Hematopoietic multipotent progenitor cell treated with erythropoietin and hydrocortisone succinate and interleukin-3 and kit ligand, for 4 days (in vitro differentiated cells): ENCODE measurements around the gene PCSK1N.
"Not testable (repeated sequence)": the region's sequence is repeated elsewhere in the genome, so short reads cannot be mapped to it uniquely, and the experiment has no call there.

Source experiments
- DNase-seq: peaks from one replicate; pipeline ENCODE4 v3.0.0-alpha.2; 2015

Gene PCSK1N

GRCh38 chrX:48819394-48819793, 16.0 kb downstream of the PCSK1N start:
- not testable (repeated sequence) for DNase-seq

- no peak for DNase-seq
Observed at GRCh38 chrX:48818866-48819265, 16.5 kb downstream of the PCSK1N start.

- DNase-seq: no peak
Observed at GRCh38 chrX:48818098-48818497, 17.3 kb downstream of the PCSK1N start.

GRCh38 chrX:48816014-48816810, 19.2 kb downstream of the PCSK1N start:
- DNase-seq: no peak

- no peak for DNase-seq
Observed at GRCh38 chrX:48815266-48815665, 20.1 kb downstream of the PCSK1N start.

- no peak for DNase-seq
Observed at GRCh38 chrX:48814722-48815121, 20.7 kb downstream of the PCSK1N start.

- no peak for DNase-seq
Observed at GRCh38 chrX:48813644-48814043, 21.8 kb downstream of the PCSK1N start.

GRCh38 chrX:48806081-48806480, 29.3 kb downstream of the PCSK1N start:
- no peak for DNase-seq

GRCh38 chrX:48802905-48803200, 32.6 kb downstream of the PCSK1N start:
- DNase-seq: no peak

- DNase-seq: peak; percentile 94
Observed at GRCh38 chrX:48802089-48802904, 33.1 kb downstream of the PCSK1N start.

GRCh38 chrX:48801280-48802088, 33.9 kb downstream of the PCSK1N start, which contains the start of gene HDAC6:
Gene HDAC6 (plus strand): TSS chrX:48802067. CDS start chrX:48802693, 626 bp downstream.
- peak; percentile 99 for DNase-seq

- DNase-seq: peak; percentile 95
Observed at GRCh38 chrX:48800574-48801279, 34.7 kb downstream of the PCSK1N start.

GRCh38 chrX:48798318-48798717, 37.1 kb downstream of the PCSK1N start:
- DNase-seq: no peak

- DNase-seq: peak; percentile 64
Observed at GRCh38 chrX:48794911-48795515, 40.4 kb downstream of the PCSK1N start.

- peak; percentile 80 for DNase-seq
Observed at GRCh38 chrX:48794340-48794910, 41.0 kb downstream of the PCSK1N start.

- DNase-seq: no peak
Observed at GRCh38 chrX:48793935-48794334, 41.5 kb downstream of the PCSK1N start.

GRCh38 chrX:48792219-48792618, 43.2 kb downstream of the PCSK1N start:
- DNase-seq: no peak

GRCh38 chrX:48791063-48791820, 44.2 kb downstream of the PCSK1N start:
- DNase-seq: no peak

- DNase-seq: no peak
Observed at GRCh38 chrX:48790477-48790876, 44.9 kb downstream of the PCSK1N start.

GRCh38 chrX:48789366-48790220, 45.8 kb downstream of the PCSK1N start:
- DNase-seq: peak; percentile 85
